H1 (cell line): ENCODE measurements around the gene IGF2BP3. TPM values are rescaled to one million over a fixed set of nuclear protein-coding genes. Genes with fewer than 3 reads are reported as not detected.
A peak's percentile ranks its signal among the peaks of the same experiment; 100 is the strongest.

ENCODE experiments used
- CTCF ChIA-PET: fragments of 300-600 bp; sonication (Branson Sonifier 250); formaldehyde crosslinking; loops from one replicate; lab custom pipeline; 2021; ENCODE audit not compliant: partially characterized antibody; lab: Charles Lee
- POLR2A ChIA-PET: fragments of 300-600 bp; sonication (Branson Sonifier 250); formaldehyde crosslinking; loops from one replicate; lab custom pipeline; 2021; ENCODE audit warnings: inconsistent platforms; ENCODE audit not compliant: partially characterized antibody; lab: Charles Lee
- DNase-seq, 2 experiments: peaks; one replicate each; pipeline versions ENCODE4 v3.0.0 to v3.0.0-alpha.2; 2010 to 2022; ENCODE audit warnings: low spot score in 2 of 2, low read depth in 1 of 2, mixed read lengths in 1 of 2
- FAIRE-seq: peaks from 2 replicates; lab custom pipeline; 2011; peaks lifted over from hg19 to GRCh38; lab: Jason Lieb, UNC
- H2AFZ ChIP-seq: 2 replicates; pipeline ENCODE4 v1.8.1; 2012; ENCODE audit warnings: low read length, inconsistent platforms
- H2AK5ac ChIP-seq: 2 replicates; pipeline ENCODE4 v1.6.1; 2013; ENCODE audit warnings: low read depth, low read length
- H2BK120ac ChIP-seq: replicated peaks from 2 replicates; pipeline ENCODE3; 2013; ENCODE audit warnings: low read depth, low read length, inconsistent platforms
- H2BK12ac ChIP-seq: 2 replicates; pipeline ENCODE4 v1.6.1; 2013; ENCODE audit warnings: low read depth, low read length
- H2BK15ac ChIP-seq: 2 replicates; pipeline ENCODE4 v1.6.1; 2013; ENCODE audit warnings: low read length
- H2BK20ac ChIP-seq: 2 replicates; pipeline ENCODE4 v1.6.1; 2013; ENCODE audit warnings: low read length
- H2BK5ac ChIP-seq: 2 replicates; pipeline ENCODE4 v1.6.1; 2013; ENCODE audit warnings: low read depth, low read length
- H3K14ac ChIP-seq: 2 replicates; pipeline ENCODE4 v1.6.1; 2013; ENCODE audit warnings: inconsistent platforms; ENCODE audit not compliant: insufficient read length
- H3K18ac ChIP-seq: 2 replicates; pipeline ENCODE4 v1.6.1; 2013; ENCODE audit warnings: low read length; ENCODE audit errors: extremely low read depth
- H3K23ac ChIP-seq: 2 replicates; pipeline ENCODE4 v1.6.1; 2013; ENCODE audit warnings: inconsistent platforms; ENCODE audit not compliant: insufficient read length
- H3K23me2 ChIP-seq: 2 replicates; pipeline ENCODE4 v1.6.1; 2013; ENCODE audit warnings: low read depth, low read length
- H3K27ac ChIP-seq: 2 replicates; pipeline ENCODE4 v1.6.1; 2011; ENCODE audit warnings: low read depth, low read length, inconsistent platforms
- H3K27me3 ChIP-seq, 4 experiments: replicated peaks in 1 of 4; 1 replicate in 1 of 4; 2 replicates in 3 of 4; pipeline versions ENCODE4 v1.6.1 to v1.8.1; 2011 to 2013; ENCODE audit warnings: low read length in 3 of 4, mild to moderate bottlenecking in 3 of 4, inconsistent platforms in 2 of 4, mixed read lengths in 2 of 4, moderate library complexity in 1 of 4; ENCODE audit not compliant: control insufficient read depth in 3 of 4, insufficient read depth in 3 of 4; ENCODE audit errors: extremely low read depth in 1 of 4
- H3K36me3 ChIP-seq, 4 experiments: 2 replicates each; pipeline versions ENCODE4 v1.6.1 to v1.8.1; 2011 to 2013; ENCODE audit warnings: mild to moderate bottlenecking in 4 of 4, low read length in 3 of 4, moderate library complexity in 2 of 4, control low read depth in 1 of 4, inconsistent platforms in 1 of 4; ENCODE audit not compliant: insufficient read depth in 4 of 4, control insufficient read depth in 2 of 4
- H3K4ac ChIP-seq: replicated peaks from 2 replicates; pipeline ENCODE3; 2013; ENCODE audit warnings: low read length, low read depth, mixed read lengths, inconsistent platforms; ENCODE audit not compliant: insufficient read length
- H3K4me1 ChIP-seq, 4 experiments: replicated peaks in 1 of 4; 1 replicate in 1 of 4; 2 replicates in 3 of 4; pipeline versions ENCODE4 v1.6.1 to v1.8.1; 2011 to 2013; ENCODE audit warnings: low read length in 3 of 4, inconsistent platforms in 2 of 4, mixed read lengths in 1 of 4; ENCODE audit not compliant: insufficient read depth in 4 of 4, control insufficient read depth in 3 of 4
- H3K4me2 ChIP-seq, 2 experiments: 2 replicates each; pipeline versions ENCODE4 v1.6.1 to v1.8.1; 2011 to 2013; ENCODE audit warnings: low read depth in 2 of 2, low read length in 2 of 2, control low read depth in 1 of 2, inconsistent platforms in 1 of 2, mild to moderate bottlenecking in 1 of 2; ENCODE audit not compliant: insufficient read depth in 1 of 2
- H3K4me3 ChIP-seq, 4 experiments: fragments of 200-600, 300-600 bp in 1 of 4; sonication (generic), shearing (Covaris generic), sonication (Bioruptor Twin) in 1 of 4; 2 replicates each; pipeline versions ENCODE4 v1.5.1 to v1.8.1; 2011 to 2016; ENCODE audit warnings: low read length in 4 of 4, low read depth in 3 of 4, control low read depth in 2 of 4, inconsistent platforms in 2 of 4, mild to moderate bottlenecking in 2 of 4, mixed read lengths in 1 of 4, moderate library complexity in 1 of 4; ENCODE audit not compliant: insufficient read depth in 2 of 4; ENCODE audit errors: extremely low read depth in 1 of 4
- H3K56ac ChIP-seq: replicated peaks from 2 replicates; pipeline ENCODE3; 2013; ENCODE audit warnings: low read depth, mild to moderate bottlenecking, mixed read lengths, low read length, inconsistent platforms; ENCODE audit not compliant: insufficient read length
- H3K79me1 ChIP-seq: 2 replicates; pipeline ENCODE4 v1.6.1; 2013; ENCODE audit warnings: low read depth, low read length, control low read depth
- H3K79me2 ChIP-seq, 2 experiments: 2 replicates each; pipeline versions ENCODE4 v1.6.1 to v1.8.1; 2012 to 2013; ENCODE audit warnings: low read length in 2 of 2, mild to moderate bottlenecking in 2 of 2, inconsistent platforms in 1 of 2; ENCODE audit not compliant: insufficient read depth in 2 of 2, control insufficient read depth in 1 of 2
- H3K9ac ChIP-seq, 4 experiments: replicated peaks in 1 of 4; 1 replicate in 1 of 4; 2 replicates in 3 of 4; pipeline versions ENCODE4 v1.6.1 to v1.8.1; 2011 to 2013; ENCODE audit warnings: low read depth in 3 of 4, low read length in 3 of 4, control low read depth in 2 of 4, mild to moderate bottlenecking in 2 of 4, moderate library complexity in 2 of 4, inconsistent platforms in 1 of 4; ENCODE audit errors: extremely low read depth in 1 of 4
- H3K9me3 ChIP-seq, 2 experiments: 2 replicates each; pipeline versions ENCODE4 v1.6.1 to v1.8.1; 2012 to 2013; ENCODE audit warnings: mild to moderate bottlenecking in 2 of 2, moderate library complexity in 2 of 2, control low read depth in 1 of 2, inconsistent platforms in 1 of 2, low read depth in 1 of 2, low read length in 1 of 2, mixed read lengths in 1 of 2; ENCODE audit not compliant: insufficient read depth in 2 of 2
- H4K20me1 ChIP-seq, 2 experiments: replicated peaks in 1 of 2; 2 replicates each; pipeline versions ENCODE3 to v1.8.1; 2011 to 2013; ENCODE audit warnings: inconsistent platforms in 2 of 2, low read length in 2 of 2, mild to moderate bottlenecking in 1 of 2; ENCODE audit not compliant: insufficient read depth in 2 of 2, control insufficient read depth in 1 of 2
- H4K5ac ChIP-seq: 2 replicates; pipeline ENCODE4 v1.6.1; 2013; ENCODE audit warnings: low read length, low read depth, mixed read lengths, inconsistent platforms; ENCODE audit not compliant: insufficient read length
- H4K8ac ChIP-seq: 2 replicates; pipeline ENCODE4 v1.8.0; 2013; ENCODE audit warnings: mild to moderate bottlenecking, moderate library complexity, low read length, inconsistent platforms; ENCODE audit not compliant: insufficient read depth; ENCODE audit errors: extremely low read depth
- H4K91ac ChIP-seq: replicated peaks from 2 replicates; pipeline ENCODE3; 2013; ENCODE audit warnings: low read length, mixed read lengths, inconsistent platforms; ENCODE audit not compliant: insufficient read length
- CBX8 ChIP-seq: fragments of 300-800, 300-1000 bp; sonication (generic); IDR thresholded peaks from 2 replicates; pipeline ENCODE4 v1.7.1; 2016; ENCODE audit warnings: low read depth, low read length, borderline replicate concordance
- CREB1 ChIP-seq: IDR thresholded peaks from 2 replicates; pipeline ENCODE4 v1.6.1; 2012; ENCODE audit warnings: inconsistent platforms
- EGR1 ChIP-seq: IDR thresholded peaks from 2 replicates; pipeline ENCODE4 v1.6.1; 2011; ENCODE audit warnings: low read depth, low read length, borderline replicate concordance
- MAFK ChIP-seq: IDR thresholded peaks from 2 replicates; pipeline ENCODE4 v1.6.1; 2012; ENCODE audit warnings: low read depth, mild to moderate bottlenecking, improper control_type of control experiment, low read length
- POLR2A ChIP-seq, 2 experiments: IDR thresholded peaks; 1 replicate in 1 of 2; 2 replicates in 1 of 2; pipeline ENCODE4 v1.6.1; 2011; ENCODE audit warnings: low read depth in 2 of 2, low read length in 2 of 2, mild to moderate bottlenecking in 2 of 2; ENCODE audit errors: control extremely low read depth in 1 of 2
- RBBP5 ChIP-seq: IDR thresholded peaks from 2 replicates; pipeline ENCODE4 v1.7.1; 2012; ENCODE audit warnings: low read depth, mild to moderate bottlenecking, inconsistent platforms, low read length, moderate library complexity, borderline replicate concordance
- RXRA ChIP-seq: IDR thresholded peaks from 2 replicates; pipeline ENCODE4 v1.6.1; 2011; ENCODE audit warnings: low read depth, mild to moderate bottlenecking, low read length, moderate library complexity; ENCODE audit not compliant: insufficient read depth
- SIN3A ChIP-seq, 2 experiments: IDR thresholded peaks in 1 of 2; conservative IDR thresholded peaks in 1 of 2; 2 replicates each; pipeline ENCODE4 v1.6.1; 2011 to 2012; ENCODE audit warnings: low read length in 2 of 2, improper control_type of control experiment in 1 of 2, low read depth in 1 of 2, mild to moderate bottlenecking in 1 of 2
- TAF1 ChIP-seq: IDR thresholded peaks from 2 replicates; pipeline ENCODE4 v1.6.1; 2011; ENCODE audit warnings: mild to moderate bottlenecking, low read depth, low read length
- TAF7 ChIP-seq: optimal IDR thresholded peaks from 2 replicates; pipeline ENCODE3; 2011; ENCODE audit warnings: low read depth, mild to moderate bottlenecking, inconsistent platforms, low read length, moderate library complexity, borderline replicate concordance
- TBP ChIP-seq: IDR thresholded peaks from 2 replicates; pipeline ENCODE4 v1.6.1; 2011; ENCODE audit warnings: low read depth, low read length, improper control_type of control experiment
- WGBS, 2 experiments: shearing (Covaris generic) in 1 of 2; methylation state at CpG; one replicate each; pipeline versions ENCODE4 v1.1.6 to v1.1.7; 2013 to 2015; ENCODE audit warnings: low lambda C conversion rate in 2 of 2, mixed read lengths in 2 of 2, inconsistent platforms in 1 of 2, low coverage in 1 of 2, missing lambda C conversion rate in 1 of 2; ENCODE audit not compliant: insufficient replicate concordance in 2 of 2, insufficient coverage in 1 of 2, insufficient read length in 1 of 2; ENCODE audit errors: extremely low coverage in 1 of 2, missing lambda C conversion rate in 1 of 2; 5-methylcytosine and 5-hydroxymethylcytosine counted together
- polyA plus RNA-seq, 7 experiments: library from polyadenylated mRNA; depleted of rRNA in 3 of 7; stranded (reverse) in 5 of 7; unstranded in 2 of 7; fragments of >200 nt in 5 of 7; fragments of 200-250 nt in 2 of 7; gene quantifications; 1 replicate in 5 of 7; 2 replicates in 1 of 7; 4 replicates in 1 of 7; pipeline versions ENCODE4 v1.2.1 to v1.2.3, GENCODE V29; 2011 to 2013; ENCODE audit warnings: missing spikeins in 2 of 7, mixed read lengths in 2 of 7
- total RNA-seq: library from RNA; stranded (reverse); fragmentation: NEBNext Ultra II Directional; extraction: Animal tissue kit (Norgen Biotek cat#: 25700); gene quantifications from 2 replicates; pipeline ENCODE4 v1.2.1, GENCODE V29; 2021

The IGF2BP3 gene
- total and polyA plus RNA-seq, 2 of the 8 experiments (the other 6 are each of a cell fraction or from before 2014, with no cell fraction given), result 66.3 to 193 TPM

- H2BK120ac ChIP-seq, result peak overlapping the region; percentile 84
- POLR2A ChIA-PET, result interaction anchor here (2.1 kb wide), 1 partner anchor 9 kb away, joined by 6 read pairs; no protein-coding TSS in a partner anchor
- TF ChIP-seq POLR2A (IDR thresholded peaks at IDR 0.05; ENCODE audit: control extremely low read depth in 1 of 2, low read depth in 2 of 2, low read length in 2 of 2), result peak in 1 of 2 experiments; percentile 47; a peak in 2 of 3 replicates
- TF ChIP-seq TAF7, result peak; percentile 72
- peak; percentile 70; the same call in 1 of the 2 replicates for TF ChIP-seq EGR1
- 0 out of 2 replicates have a peak, but pooled peaks have one; percentile 61 for TF ChIP-seq RBBP5
- peak; percentile 63 for TF ChIP-seq TBP
- TF ChIP-seq CREB1, result peak; percentile 16; the same call in 1 of the 2 replicates
- 0 out of 4 replicates have a peak, but pooled peaks have one; percentile 9 for TF ChIP-seq SIN3A (conservative IDR thresholded peaks at IDR 0.05 in 1 of 2, IDR thresholded peaks at IDR 0.05 in 1 of 2; ENCODE audit: low read depth in 1 of 2, low read length in 2 of 2)
- no peak for TF ChIP-seq RXRA
- TF ChIP-seq TAF1, result peak; percentile 63
- no peak for TF ChIP-seq CBX8
- no peak for TF ChIP-seq MAFK
Measured at GRCh38 chr7:23471106-23471859, 992 bp upstream of the IGF2BP3 start.

More at GRCh38 chr7:23471106-23471859, 992 bp upstream of the IGF2BP3 start:
- Histone ChIP-seq H2BK20ac (no peak overlapping the region), H2BK15ac (no peak overlapping the region), H3K18ac (peak overlapping the region; percentile 81; the same call in 1 of the 2 replicates), H4K91ac (peak overlapping the region; percentile 90), H3K56ac (peak overlapping the region; percentile 90), H2BK12ac (peak overlapping the region; percentile 83; the same call in 1 of the 2 replicates), H2AFZ (no peak overlapping the region), H3K27ac (peak overlapping the region; percentile 81), H3K4ac (peak overlapping the region; percentile 98), H3K9ac (peak overlapping the region; percentile 79 to 90 (median 85)), H2AK5ac (no peak overlapping the region), H4K20me1 (peaks cover 9 to 10% of the 10 kb centered on the region in 2 experiments), H4K5ac (peak overlapping the region; percentile 96), H3K9me3 (no peaks in the 10 kb centered on the region), H3K79me2 (peaks cover 28 to 76% of the 10 kb centered on the region in 2 experiments), H4K8ac (no peak overlapping the region; the same call in 1 of the 2 replicates), H3K23ac (no peak overlapping the region), H3K4me3 (peak overlapping the region; percentile 81 to 95 (median 88)), H3K14ac (no peak overlapping the region), H3K4me1 (peaks cover 0 to 4% (median 2%) of the 10 kb centered on the region in 4 experiments; a peak in 1 of 7 replicates), H3K4me2 (peak overlapping the region; percentile 90 to 93), H3K79me1 (no peaks in the 10 kb centered on the region), H3K23me2 (peaks cover 14% of the 10 kb centered on the region; the same call in 1 of the 2 replicates), H3K27me3 (no peaks in the 10 kb centered on the region), H3K36me3 (peaks cover 0 to 10% (median 0%) of the 10 kb centered on the region in 4 experiments; a peak in 1 of 8 replicates), H2BK5ac (peak overlapping the region; percentile 91)
- WGBS, 2 experiments, result 1% methylated on average over 13 of the region's 44 CpGs; no CpG with 5 or more reads in 1 of the 2 experiments
- DNase-seq (peak in 1 of 2 experiments; percentile 89), FAIRE-seq (no peak)
- CTCF ChIA-PET, result no interaction called here
